ENCODE measurements around the gene CADPS.

The CADPS gene

GRCh38 chr3:62737449-62737848, 137.8 kb downstream of the CADPS start:
- no peak for DNase-seq (ENCODE audit: low spot score)

DNA sequence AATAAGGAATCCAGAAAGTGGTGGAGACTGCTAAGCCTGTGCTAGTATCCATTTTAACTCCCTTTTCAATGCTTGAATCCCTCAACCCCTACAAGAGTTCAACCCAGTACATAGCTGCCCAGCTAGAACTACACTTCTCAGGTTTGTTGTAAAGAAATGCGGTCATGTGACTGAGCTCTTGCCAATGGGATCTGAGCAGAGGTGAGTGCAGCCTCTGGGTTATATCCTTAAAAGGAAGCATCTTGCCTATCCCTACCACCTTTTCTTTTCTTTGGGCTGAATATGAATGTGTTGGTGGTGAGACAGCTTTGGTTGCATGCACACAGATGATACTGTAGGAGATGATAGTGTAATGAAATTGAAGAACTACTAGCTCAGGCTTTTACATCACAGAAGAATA, 139.7 kb downstream of the CADPS start:
- no peak for DNase-seq (ENCODE audit: low spot score)

GRCh38 chr3:62732183-62732904, 142.9 kb downstream of the CADPS start:
- DNase-seq (ENCODE audit: low spot score), result no peak

DNA sequence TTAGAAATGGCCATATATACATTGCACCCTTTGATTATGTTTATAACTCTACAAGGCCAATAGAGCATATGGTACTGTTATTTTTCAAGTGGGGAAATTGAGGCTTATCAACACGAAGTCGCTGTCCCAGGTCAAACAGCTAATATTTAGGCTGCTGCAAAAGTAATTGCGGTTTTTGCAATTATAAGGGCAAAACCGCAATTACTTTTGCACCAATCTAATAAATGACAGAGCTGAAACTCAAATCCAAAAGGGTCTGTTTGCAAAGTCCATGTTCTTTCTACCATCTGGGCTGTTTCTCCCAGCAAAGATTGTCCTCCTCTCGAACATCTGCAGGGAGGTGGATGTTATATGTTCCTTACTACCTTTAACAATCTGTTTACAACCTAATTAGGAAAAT, 147.2 kb downstream of the CADPS start:
- no peak for DNase-seq (ENCODE audit: low spot score)

DNA sequence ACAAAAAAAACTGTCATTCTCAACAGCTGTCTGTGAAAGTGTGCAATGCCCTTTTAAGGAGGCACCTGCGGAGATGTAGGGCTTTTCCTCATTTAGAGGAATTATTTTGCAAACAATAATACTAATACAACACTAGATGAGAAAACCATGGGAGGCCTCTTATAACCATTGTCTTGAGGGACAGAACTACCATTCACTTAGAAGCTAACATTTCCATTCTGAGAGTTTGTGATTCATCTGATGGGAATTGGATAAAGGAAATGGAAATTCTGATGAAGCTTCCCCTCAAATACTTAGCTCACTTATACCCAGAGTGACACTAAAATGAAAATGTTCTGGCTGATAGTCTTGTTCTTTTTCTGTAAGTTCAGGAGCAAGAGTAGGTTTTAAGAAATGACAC, 147.7 kb downstream of the CADPS start:
- no peak for DNase-seq (ENCODE audit: low spot score)

GRCh38 chr3:62724503-62724902, 150.7 kb downstream of the CADPS start:
- DNase-seq (ENCODE audit: low spot score), result no peak

GRCh38 chr3:62723914-62724217, 151.3 kb downstream of the CADPS start:
- no peak for DNase-seq (ENCODE audit: low spot score)

- peak; percentile 47 for DNase-seq (ENCODE audit: low spot score)
Measured at GRCh38 chr3:62723166-62723913, 151.9 kb downstream of the CADPS start.

GRCh38 chr3:62722344-62722743, 152.9 kb downstream of the CADPS start:
- DNase-seq (ENCODE audit: low spot score), result no peak

GRCh38 chr3:62718515-62719320, 156.5 kb downstream of the CADPS start:
- DNase-seq (ENCODE audit: low spot score), result peak; percentile 44

GRCh38 chr3:62718011-62718410, 157.2 kb downstream of the CADPS start:
- no peak for DNase-seq (ENCODE audit: low spot score)

GRCh38 chr3:62712746-62713145, 162.5 kb downstream of the CADPS start:
- DNase-seq (ENCODE audit: low spot score), result no peak

GRCh38 chr3:62710751-62711150, 164.5 kb downstream of the CADPS start:
- DNase-seq (ENCODE audit: low spot score), result no peak

DNA sequence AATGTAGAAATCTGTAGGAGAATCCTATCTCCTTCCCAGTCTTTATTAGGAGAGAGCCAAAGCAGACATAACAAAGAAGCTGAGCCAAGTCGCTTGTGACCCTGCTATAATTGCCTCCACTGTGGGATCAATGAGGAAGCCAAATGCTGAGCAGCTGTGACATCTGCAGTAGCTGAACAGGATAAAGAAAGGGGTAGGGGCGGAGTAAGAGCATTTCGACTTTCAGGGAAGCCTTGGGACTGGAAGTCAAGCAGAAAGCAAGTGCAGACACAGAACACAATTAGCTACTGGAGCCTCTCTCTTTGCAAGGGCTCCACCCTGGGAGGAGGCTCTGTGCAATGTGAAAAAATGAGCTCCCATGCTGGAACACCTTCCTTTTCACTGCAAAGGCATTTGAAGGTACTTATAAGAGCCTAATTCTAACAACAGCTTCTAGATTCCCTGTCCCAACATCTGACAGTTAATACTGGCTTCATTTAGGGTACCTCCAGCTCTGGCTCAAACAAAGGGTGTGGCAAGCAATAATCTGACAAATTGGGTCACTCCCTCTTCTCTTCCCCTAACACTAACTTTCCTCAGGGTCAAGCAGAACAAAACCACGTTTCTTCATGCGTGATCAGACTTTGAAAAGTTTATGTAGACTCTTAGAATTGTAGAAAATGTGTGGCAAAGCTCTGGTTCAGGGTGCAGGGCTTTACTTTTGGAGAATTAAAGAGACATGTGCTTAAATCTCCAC, 166.4 kb downstream of the CADPS start:
- no peak for DNase-seq (ENCODE audit: low spot score)

DNA sequence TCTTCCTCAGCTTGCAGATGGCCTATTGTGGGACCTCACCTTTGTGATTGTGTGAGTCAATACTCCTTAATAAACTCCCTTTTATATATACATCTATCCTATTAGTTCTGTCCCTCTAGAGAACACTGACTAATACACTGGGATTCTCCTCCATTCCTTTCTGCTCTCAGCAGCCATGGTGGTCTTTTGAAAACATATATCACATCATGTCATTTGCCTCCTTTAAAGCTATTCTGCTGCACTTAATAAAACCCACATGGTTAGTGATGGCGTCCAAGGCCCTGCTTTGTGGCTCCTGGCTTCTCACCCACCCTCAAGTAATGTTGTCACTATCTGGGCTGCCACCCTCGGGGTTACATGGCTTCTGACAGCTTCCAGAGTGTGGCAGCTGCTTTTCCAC, 169.5 kb downstream of the CADPS start:
- no peak for DNase-seq (ENCODE audit: low spot score)

DNA sequence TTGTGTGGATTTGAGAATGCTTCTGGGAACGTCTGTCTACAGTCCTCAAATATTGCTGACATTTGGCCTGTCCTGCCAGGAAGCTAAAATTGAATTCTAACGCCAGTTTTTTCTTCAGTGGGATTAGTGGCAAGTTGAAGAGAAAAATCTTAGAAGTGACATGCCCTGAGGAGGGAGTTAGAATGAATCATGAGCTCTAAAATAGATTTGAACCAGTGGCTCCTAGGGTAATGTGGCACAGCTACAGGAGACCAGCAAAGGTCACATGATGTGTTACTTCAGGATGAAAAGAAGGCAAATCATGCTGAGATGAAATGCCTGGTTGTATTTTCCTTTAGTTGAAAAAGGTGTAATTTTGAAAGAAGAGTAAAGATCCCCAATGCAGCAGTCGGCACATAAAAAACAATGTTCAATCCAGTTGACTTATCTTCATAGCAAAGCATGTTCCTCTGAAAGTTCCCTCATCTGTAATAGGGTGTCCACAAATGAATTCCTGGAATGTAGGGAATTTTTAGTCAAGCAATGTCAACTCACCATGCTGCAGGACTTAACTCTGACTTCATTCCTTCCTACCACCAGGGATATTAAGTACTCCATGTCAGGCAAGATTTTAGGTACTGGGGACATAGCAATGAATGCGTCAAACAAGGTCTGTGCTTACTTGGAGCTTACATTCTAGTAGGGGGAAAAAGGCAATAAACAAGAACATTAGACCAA, 171.6 kb downstream of the CADPS start:
- DNase-seq (ENCODE audit: low spot score), result no peak

DNA sequence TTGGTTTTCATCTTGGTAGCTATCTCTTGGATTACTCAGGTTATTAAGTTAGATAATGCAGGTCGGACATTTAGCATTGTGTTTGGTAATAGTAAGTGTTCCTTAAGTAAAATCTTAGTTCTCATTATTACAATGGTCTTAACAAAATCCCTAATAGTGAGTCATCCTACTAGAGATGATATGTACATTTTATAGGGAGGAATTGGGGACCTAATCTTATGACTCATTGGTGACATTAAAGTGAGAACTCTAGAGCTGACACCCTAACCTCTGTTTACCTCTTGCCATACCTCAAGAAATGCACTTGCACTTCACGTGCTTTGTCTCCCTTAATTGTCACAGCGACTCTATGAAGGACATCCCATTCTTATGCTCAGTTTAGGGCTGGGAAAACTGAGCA, 174.9 kb downstream of the CADPS start:
- no peak for DNase-seq (ENCODE audit: low spot score)

DNA sequence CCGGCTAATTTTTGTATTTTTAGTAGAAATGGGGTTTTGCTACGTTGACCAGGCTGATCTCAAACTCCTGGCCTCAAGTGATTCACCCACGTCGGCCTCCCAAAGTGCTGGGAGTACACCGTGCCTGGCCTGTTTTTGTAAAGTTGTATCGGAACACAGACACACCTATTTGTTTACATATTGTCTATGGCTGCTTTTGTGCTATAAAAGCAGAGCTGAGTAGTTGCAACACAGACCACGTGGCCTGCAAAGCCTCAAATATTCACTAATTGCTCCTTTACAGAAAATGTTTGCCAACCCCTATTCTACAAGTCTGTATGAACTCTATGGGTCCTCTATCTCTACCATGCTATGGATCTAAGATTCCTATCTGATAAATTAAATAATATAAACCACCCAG, 175.5 kb downstream of the CADPS start:
- no peak for DNase-seq (ENCODE audit: low spot score)

DNA sequence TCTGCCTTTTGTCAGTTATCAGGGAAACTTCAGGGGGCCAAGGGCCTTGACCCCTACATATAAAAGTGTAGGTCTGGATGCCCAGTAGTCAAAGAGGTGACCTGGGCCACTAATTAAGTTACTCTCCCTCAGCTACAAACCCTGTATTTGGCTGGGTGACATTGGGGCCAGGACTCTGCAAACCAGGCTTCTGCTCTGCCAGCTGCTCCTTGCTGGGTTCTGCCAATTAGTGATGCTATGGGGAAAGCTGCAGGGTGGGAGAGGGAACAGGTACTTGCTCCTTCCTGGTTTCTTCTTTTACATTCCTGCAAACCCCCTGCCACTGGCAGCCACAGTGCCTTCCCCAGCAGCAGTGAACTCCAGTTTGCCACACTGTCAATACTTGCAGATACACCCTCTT, 179.2 kb downstream of the CADPS start:
- no peak for DNase-seq (ENCODE audit: low spot score)

DNA sequence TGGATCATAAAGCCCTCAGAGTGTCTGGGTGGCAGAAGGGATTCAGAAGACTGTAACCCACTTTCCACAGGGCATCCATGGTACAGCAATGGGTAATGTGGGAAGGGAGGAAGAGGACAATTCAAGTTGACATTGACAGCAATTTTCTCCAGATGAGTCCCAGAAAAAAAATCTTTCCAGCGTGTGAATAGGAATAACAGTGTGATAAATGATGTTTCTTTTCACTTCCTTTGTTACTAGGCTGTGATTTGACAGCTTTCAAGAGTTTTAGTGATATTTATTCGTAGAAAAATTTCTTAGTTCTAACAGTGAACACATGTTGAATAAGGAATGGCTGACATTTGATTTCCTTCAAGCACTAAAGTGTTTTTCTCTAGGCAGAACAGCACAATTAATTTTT, 186.4 kb downstream of the CADPS start:
- no peak for DNase-seq (ENCODE audit: low spot score)

GRCh38 chr3:62688050-62688449, 187.2 kb downstream of the CADPS start:
- no peak for DNase-seq (ENCODE audit: low spot score)
